ENCODE data around the gene INKA2. TPM values are rescaled to one million over a fixed set of nuclear protein-coding genes. Genes with fewer than 3 reads are reported as not detected.

Gene INKA2
- total RNA-seq (2021; ENCODE audit: unreplicated experiment) (0.54 TPM), Bru-seq, nascent RNA (percentile 46 among the genes with signal in this experiment), BruChase-seq, experiment 1, labeled RNA remaining after a 2-hour chase (percentile 48 among the genes with signal in this experiment), BruChase-seq, experiment 2, labeled RNA remaining after a 6-hour chase (percentile 46 among the genes with signal in this experiment)
- polyA plus RNA-seq (2012; ENCODE audit: insufficient read length) = not detected
- long read RNA-seq, full-length matches to known transcripts = 1 of 3 reads
- long read RNA-seq, partial matches to known transcripts = 0 of 3 reads
- long read RNA-seq, other reads (novel, unspliced or antisense) = 2 of 3 reads

GRCh38 chr1:111739194-111739924 is at the start of gene INKA2:
TSS of gene INKA2 (minus strand) at chr1:111739395. CDS start at chr1:111739242, 153 bp downstream.
- no TSS peak for BruUV-seq (replicated peaks)

GRCh38 chr1:111786669-111787207 is 47.5 kb upstream of the INKA2 start:
- CTCF ChIA-PET = no interaction called here
- in situ Hi-C loops (cut with HindIII; ENCODE audit: low pct_unique_long_range_greater_than_20kb, low sequenced_read_pairs) = no loop called here
- BruUV-seq (replicated peaks) = no TSS peak

More at GRCh38 chr1:111739194-111739924, at the start of gene INKA2:
- intact Hi-C loops (cut with micrococcal nuclease; ENCODE audit: unreplicated experiment) (no loop called here), in situ Hi-C loops (cut with HindIII; ENCODE audit: low pct_unique_long_range_greater_than_20kb, low sequenced_read_pairs) (no loop called here)
- ATAC-seq = peak; percentile 94
- no peak for DNase-seq (ENCODE audit: low read depth, low spot score)
- no peaks in the 10 kb centered on the region for H3K9me3 ChIP-seq (ENCODE audit: control insufficient read depth, insufficient read depth, low read depth, low read length)
- H3K36me3 ChIP-seq (ENCODE audit: control insufficient read depth, insufficient read depth, low read length) = no peaks in the 10 kb centered on the region
- TF ChIP-seq, protein P1, sequence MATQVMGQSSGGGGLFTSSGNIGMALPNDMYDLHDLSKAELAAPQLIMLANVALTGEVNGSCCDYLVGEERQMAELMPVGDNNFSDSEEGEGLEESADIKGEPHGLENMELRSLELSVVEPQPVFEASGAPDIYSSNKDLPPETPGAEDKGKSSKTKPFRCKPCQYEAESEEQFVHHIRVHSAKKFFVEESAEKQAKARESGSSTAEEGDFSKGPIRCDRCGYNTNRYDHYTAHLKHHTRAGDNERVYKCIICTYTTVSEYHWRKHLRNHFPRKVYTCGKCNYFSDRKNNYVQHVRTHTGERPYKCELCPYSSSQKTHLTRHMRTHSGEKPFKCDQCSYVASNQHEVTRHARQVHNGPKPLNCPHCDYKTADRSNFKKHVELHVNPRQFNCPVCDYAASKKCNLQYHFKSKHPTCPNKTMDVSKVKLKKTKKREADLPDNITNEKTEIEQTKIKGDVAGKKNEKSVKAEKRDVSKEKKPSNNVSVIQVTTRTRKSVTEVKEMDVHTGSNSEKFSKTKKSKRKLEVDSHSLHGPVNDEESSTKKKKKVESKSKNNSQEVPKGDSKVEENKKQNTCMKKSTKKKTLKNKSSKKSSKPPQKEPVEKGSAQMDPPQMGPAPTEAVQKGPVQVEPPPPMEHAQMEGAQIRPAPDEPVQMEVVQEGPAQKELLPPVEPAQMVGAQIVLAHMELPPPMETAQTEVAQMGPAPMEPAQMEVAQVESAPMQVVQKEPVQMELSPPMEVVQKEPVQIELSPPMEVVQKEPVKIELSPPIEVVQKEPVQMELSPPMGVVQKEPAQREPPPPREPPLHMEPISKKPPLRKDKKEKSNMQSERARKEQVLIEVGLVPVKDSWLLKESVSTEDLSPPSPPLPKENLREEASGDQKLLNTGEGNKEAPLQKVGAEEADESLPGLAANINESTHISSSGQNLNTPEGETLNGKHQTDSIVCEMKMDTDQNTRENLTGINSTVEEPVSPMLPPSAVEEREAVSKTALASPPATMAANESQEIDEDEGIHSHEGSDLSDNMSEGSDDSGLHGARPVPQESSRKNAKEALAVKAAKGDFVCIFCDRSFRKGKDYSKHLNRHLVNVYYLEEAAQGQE (IDR thresholded peaks at IDR 0.05; ENCODE audit: insufficient read depth in 1 of 2, low read depth in 2 of 2, low read length in 1 of 2) = no peak
- TF ChIP-seq POLR2AphosphoS5 (IDR thresholded peaks at IDR 0.05; ENCODE audit: low read depth, low read length) = no peak
- no peak for TF ChIP-seq TCF7L2 (IDR thresholded peaks at IDR 0.05; ENCODE audit: low read depth, low read length)
- no peak for TF ChIP-seq SIN3A (IDR thresholded peaks at IDR 0.05; ENCODE audit: borderline replicate concordance, insufficient read depth, low read depth, low read length)
- TF ChIP-seq CTCF (IDR thresholded peaks at IDR 0.05) = no peak
- H3K27me3 ChIP-seq (ENCODE audit: control insufficient read depth, insufficient read depth, low read length) = no peaks in the 10 kb centered on the region; the same call in 1 of the 2 replicates
- ChIA-PET CTCF (interaction anchor here (0.7 kb wide), 1 partner anchor 435 kb away, joined by 3 read pairs; no protein-coding TSS in a partner anchor), POLR2A (interaction anchor here (0.6 to 0.7 kb wide), 2 partner anchors 144 to 733 kb away, joined by 3 read pairs; no protein-coding TSS in a partner anchor)
- H3K27ac ChIP-seq (ENCODE audit: low read length) = peak within 1 kb of the TSS; percentile 44; the same call in 1 of the 2 replicates
- H3K4me3 ChIP-seq (ENCODE audit: low read depth in 2 of 2, low read length in 2 of 2) = peak within 1 kb of the TSS; percentile 55 to 76
- no peaks in the 10 kb centered on the region for H3K4me1 ChIP-seq (ENCODE audit: control insufficient read depth, insufficient read depth, low read length)

More at GRCh38 chr1:111786669-111787207, 47.5 kb upstream of the INKA2 start:
- Histone ChIP-seq H3K36me3 (ENCODE audit: control insufficient read depth, insufficient read depth, low read length) (no peaks in the 10 kb centered on the region), H3K9me3 (ENCODE audit: control insufficient read depth, insufficient read depth, low read depth, low read length) (no peaks in the 10 kb centered on the region), H3K27ac (ENCODE audit: low read length) (no peak overlapping the region), H3K4me3 (ENCODE audit: low read depth in 2 of 2, low read length in 2 of 2) (no peak overlapping the region), H3K4me1 (ENCODE audit: control insufficient read depth, insufficient read depth, low read length) (no peaks in the 10 kb centered on the region), H3K27me3 (ENCODE audit: control insufficient read depth, insufficient read depth, low read length) (peaks cover 2% of the 10 kb centered on the region)
- DNase-seq (ENCODE audit: low read depth, low spot score) = no peak
- POLR2A ChIA-PET = no interaction called here
- intact Hi-C loops (cut with micrococcal nuclease; ENCODE audit: unreplicated experiment) = no loop called here
- ATAC-seq = no peak
- TF ChIP-seq, protein P1 (IDR thresholded peaks at IDR 0.05; ENCODE audit: insufficient read depth in 1 of 2, low read depth in 2 of 2, low read length in 1 of 2) = no peak
- TF ChIP-seq POLR2AphosphoS5 (IDR thresholded peaks at IDR 0.05; ENCODE audit: low read depth, low read length) (no peak), CTCF (IDR thresholded peaks at IDR 0.05) (no peak), SIN3A (IDR thresholded peaks at IDR 0.05; ENCODE audit: borderline replicate concordance, insufficient read depth, low read depth, low read length) (no peak), TCF7L2 (IDR thresholded peaks at IDR 0.05; ENCODE audit: low read depth, low read length) (no peak)

Measured in Panc1 (cell line).